HG02588 (cell line): ENCODE results near the gene RAB21.
A peak's percentile ranks its signal among the peaks of the same experiment; 100 is the strongest.

ENCODE experiments used
- ATAC-seq: cut with Tn5 transposase; IDR thresholded peaks from one replicate; pipeline ENCODE4 v1.9.1; 2021; ENCODE audit warnings: mild to moderate bottlenecking, moderate library complexity; ENCODE audit not compliant: unreplicated experiment

The RAB21 gene, protein sequence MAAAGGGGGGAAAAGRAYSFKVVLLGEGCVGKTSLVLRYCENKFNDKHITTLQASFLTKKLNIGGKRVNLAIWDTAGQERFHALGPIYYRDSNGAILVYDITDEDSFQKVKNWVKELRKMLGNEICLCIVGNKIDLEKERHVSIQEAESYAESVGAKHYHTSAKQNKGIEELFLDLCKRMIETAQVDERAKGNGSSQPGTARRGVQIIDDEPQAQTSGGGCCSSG

DNA sequence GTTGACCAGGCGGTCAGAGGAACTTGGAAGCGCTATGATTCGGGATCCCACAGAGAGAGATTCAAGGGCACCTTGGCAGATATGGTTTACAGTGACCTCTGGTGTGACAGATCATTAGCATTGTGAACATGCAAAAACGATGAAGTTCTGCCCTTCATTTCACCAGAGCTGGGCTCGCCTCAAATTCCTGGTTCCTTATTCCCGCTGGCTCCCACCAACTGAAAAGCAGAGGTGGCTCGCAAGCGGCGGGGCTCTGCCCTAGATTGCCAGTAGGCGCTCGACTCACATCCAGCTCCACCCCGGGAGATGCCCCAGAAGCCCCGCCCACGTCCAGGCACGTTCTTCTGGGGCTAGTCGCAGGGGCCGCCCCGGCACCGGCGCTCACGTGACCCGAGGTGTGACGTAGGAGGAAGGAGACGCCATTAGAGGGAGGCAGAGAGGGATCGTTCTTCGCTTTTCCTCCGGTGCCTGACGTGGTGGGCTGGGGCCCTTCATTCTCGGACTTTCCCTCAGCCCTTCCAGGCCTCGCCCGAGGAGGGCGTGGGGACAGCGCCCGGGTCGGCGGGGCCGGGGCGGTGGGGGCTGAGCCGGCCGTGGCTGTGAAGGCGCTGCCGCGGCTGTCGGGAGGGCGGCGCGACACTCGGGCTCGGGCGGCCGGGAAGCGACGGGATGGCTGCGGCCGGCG lies at the start of gene RAB21:
Gene RAB21, plus strand, starts transcription at position 403 of the 685 bp plus-strand sequence. Its CDS starts 267 bp downstream, at position 670.
- peak; percentile 93 for ATAC-seq

DNA sequence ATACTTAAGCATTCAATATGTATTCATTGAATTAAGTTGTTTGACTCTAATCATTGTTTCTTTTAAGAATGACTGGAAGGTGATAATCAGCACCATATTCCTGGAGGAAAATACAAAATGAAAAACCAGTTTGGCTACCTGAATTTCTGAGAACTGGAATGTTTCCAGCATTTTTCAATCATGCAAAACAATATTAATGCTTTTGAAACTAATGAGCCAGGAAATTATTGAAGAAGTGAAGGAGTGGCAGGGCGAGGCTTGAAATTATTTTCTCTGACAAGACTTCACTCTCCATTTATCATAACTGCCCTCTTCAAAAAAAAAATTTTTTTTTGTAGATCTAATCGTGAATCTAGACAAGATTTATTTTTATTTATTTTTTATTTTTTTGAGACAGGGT lies 49.7 kb upstream of the RAB21 start:
- ATAC-seq, result no peak

DNA sequence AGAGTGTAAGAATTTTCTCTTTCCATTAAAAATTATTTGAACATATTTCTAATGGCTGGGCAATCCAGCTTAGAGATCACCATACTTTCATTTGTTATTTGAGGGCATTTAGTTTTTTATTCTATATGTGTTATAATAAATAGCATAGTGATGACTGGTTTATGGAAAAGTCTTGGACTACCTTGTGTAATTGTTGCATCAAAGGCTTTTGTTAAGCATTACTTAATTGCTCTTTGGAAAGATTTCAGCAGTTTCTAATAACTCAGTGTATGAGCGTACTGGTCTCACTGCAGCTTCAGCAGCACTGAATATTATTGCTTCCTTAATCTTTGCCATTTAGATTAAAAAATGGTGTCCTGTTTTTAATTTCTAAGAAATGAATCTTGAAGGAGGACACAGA lies 46.0 kb upstream of the RAB21 start:
- no peak for ATAC-seq

DNA sequence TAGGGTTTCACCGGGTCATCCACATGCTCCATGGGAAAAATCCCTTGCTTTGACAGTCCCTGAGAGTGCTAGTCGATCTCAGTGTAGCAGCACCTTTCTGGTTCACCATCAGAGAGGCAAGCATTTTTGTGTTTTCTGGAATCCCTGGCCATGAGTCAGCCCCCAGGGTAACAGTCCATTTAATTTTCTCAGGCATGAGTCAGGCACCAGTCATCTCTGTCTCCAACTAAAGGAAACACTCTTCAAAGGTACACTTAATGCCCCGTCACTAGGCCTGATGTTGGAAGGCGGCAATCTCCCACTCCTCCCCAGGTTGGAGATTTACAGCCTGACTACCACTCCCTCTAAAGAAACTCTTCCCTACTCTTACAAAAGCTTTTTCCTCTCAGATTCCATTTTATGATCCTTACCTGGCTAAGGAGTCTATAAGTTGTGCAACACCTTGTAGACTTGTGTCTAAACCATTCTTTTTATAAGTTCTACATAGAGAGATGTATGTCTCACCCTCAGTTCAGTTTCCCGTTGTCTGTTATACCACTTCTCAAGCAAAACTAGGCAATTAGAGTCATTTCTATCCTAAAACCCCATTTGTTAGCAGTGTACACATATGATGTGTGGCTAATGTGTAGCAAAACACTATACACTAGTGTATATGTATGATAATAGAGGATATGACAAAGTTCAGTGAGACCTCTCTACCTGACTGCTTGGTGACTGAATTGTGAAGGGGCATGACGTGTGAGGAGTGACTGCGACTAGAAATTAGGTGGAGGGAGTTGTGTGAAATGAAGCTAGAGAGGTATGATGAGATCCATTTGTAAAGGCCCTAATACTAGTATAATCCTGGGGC lies 44.2 kb upstream of the RAB21 start:
- ATAC-seq, result no peak

DNA sequence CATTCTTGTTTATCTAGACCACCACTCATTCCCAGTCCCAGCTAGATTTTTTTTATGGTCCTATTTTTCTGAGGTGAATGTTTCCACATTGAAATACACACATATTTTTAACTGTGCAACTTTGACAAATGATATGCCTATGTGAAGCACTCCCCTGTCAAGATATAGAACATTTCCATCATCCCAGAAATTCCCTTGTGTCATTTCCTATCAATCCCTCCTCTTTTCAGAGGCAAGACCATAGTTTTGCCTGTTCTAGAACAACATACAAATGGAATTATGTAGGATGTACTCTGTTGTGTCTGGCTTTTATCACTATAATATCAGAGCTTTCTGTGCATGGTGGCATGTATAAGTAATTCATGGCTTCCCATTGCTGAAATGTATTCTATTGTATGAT lies 36.1 kb upstream of the RAB21 start:
- ATAC-seq, result no peak

DNA sequence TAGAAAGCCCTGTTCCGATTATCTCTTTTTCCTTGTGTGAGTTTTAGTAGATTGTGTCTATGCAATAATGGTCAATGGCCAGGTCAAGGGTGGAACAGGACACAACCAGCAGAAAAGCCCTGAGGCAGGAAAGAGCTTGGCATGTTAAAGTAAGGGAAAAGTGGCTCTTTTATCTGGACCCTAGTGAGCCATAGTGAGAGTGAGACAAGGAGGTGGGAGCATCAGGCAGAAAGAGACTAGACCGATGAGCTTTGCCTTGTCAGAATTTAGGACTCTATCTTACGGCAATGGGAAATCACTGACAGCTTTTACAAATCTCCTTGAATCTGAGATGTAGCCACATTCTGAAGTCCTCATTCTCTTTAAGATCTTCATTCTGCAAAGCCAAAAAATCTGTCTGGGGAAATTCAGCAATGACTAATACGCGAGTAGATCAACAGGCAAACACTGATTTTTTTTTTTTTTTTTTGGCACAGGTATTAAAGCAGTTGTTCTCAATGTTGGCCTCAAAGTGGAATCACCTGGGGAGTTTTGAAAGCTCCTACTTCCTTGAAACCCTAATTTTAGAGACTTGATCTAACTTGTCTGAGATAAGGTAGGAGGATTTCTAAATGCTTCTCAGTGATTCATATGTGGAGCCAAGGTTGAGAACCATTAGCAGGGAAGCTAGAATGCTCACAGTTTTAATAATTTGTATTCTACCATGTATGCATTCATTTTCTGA lies 34.9 kb upstream of the RAB21 start:
- ATAC-seq, result no peak

DNA sequence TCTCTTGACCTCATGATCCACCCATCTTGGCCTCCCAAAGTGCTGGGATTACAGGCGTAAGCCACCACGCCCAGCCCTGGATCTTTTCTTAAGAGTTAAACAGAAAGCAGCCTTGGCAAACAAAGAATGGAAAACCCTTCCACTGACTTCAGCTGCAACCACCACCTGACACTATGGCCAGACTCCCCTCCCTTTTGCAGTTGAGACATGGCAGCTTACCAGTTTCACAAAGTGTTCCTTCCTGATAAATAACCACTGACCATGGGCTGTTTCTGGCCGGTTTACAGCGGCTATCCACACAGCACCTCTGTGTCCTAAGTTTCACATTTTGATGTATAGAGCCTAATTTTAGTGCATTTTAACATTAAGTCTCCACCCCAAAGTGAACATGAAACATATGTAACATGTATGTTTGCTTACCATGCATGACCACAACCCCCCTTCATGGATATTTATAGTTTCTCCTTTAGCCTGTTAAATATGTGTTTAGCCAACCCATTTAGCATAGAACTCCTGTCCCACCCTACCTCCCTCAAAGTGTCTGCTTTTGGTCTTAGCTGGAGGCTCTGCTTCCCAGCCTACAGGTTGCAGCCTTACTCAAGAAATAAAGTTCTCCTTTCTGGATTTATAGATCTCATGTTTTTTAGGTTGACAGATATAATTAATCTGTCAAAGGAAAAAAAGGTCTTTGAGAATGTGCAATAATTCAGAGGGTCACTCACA lies 32.7 kb upstream of the RAB21 start:
- ATAC-seq, result no peak

DNA sequence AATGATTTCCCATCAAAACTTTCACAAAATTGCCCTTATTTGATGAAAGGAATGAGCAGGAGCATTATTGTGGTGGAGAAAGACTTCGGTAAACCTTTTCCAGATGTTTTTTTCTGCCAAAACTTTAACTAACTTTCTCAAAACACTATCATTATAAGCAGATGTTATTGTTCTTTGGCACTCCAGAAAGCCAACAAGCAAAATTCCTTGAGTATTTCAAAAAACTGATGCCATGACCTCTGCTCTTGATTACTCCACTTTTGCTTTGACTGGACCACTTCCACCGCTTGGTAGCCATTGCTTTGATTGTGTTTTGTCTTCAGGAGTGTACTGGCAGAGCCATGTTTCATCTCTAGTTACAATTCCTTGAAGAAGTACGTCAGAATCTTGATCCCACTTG lies 29.7 kb upstream of the RAB21 start:
- no peak for ATAC-seq

DNA sequence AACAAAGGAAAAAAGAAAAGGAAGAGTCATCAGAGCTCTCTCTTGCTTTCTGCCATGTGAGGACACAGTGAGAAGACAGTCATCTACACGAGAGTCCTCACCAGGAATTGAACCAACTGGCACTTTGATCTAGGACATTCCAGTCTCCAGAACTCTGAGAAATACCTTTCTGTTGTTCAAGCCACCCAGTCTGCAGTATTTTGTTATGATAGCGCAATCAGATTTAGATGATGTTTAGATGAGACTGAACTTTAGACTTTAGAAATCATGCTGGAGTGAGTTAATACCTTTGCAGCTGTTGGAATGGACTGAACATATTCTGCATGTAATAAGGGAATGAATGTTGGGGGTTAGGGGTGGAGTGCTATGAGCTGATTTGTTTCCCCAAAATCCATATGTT lies 28.1 kb upstream of the RAB21 start:
- ATAC-seq, result no peak

DNA sequence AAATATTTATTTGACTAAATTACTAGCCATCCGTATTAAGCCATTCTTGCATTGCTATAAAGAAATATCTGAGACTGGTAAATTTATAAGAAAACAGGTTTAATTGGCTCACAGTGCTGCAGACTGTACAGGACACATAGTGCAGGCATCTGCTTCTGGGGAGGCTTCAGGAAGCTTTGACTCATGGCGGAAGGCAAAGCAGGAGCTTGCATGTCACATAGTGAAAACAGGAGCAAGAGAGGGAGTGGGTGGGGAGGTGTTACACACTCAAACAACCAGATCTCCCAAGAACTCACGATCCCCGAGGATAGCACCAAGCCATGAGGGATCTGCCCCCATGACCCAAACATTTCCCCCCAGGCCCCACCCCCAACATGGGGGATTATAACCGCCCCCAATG lies 26.7 kb upstream of the RAB21 start:
- ATAC-seq, result no peak

DNA sequence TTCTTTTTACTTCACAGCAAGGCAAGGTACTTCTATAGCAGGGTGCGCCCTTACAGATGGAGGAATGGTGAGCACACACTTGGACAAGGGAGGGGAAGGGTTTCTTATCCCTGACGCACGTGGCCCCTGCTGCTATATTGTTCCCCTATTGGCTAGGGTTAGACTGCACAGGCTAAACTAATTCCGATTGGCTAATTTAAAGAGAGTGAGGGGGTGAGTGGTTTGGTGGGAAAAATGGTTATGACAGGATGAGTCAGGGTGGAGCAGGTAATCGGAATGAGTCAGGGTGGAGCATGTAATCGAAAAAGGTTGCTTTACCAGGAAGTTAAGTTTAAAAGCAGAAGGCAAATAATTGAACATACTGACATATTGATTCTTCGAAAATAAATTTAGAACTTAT lies 23.7 kb upstream of the RAB21 start:
- no peak for ATAC-seq

DNA sequence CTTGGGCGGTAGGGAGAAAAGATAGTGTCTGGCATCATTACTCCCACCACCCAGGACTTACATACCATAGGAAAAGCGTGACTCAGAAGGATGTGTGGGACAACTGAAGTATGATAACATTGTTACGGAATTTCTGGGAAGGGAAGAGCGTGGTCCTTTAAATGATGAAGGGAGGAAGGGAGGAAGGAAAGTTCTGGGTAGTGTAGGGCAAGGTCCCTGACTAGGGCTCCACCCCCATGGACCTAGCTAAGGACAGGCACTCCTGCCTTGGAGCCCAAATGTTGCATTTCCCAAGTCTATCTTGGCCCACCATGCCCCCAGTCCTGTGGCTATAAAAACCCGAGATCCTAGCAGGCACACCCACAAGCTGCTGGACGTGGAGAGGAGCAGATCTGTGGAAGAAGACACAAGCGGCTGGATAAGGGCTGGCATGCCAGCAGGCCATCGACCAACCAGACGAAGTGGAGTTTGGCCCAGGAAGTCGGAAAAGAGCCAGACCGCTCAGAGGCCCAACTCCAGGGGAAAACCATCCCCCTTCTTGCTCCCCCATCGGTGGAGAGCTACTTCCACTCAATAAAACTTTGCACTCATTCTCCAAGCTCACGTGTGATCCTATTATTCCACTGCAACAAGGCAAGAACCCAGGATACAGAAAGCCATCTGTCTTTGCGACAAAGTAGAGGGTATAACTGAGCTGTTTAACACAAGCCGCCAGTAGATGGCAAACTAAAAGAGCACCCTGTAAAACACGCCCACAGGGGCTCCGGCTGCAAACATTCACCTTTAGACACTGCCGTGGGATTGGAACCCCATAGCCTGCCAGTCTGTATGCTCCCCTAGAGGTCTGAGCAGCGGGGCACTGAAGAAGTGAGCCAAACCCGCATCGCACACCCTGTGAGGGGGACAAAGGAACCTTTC lies 23.0 kb upstream of the RAB21 start:
- no peak for ATAC-seq

DNA sequence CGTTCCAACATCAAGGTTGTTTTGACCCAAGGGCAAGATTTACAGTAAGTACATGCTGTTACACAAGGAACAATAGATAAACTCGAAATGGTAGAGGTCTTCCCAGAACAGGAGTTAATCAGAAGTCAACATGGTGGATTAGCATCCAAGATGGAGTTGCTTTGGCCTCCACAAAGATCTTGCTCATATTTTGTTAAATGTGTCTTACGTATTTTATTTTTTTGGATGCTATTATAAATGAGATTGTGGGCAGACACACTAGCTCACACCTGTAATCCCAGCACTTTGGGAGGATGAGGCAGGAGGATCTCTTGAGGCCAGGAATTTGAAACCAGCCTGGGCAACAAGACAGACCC lies 22.3 kb upstream of the RAB21 start:
- no peak for ATAC-seq

DNA sequence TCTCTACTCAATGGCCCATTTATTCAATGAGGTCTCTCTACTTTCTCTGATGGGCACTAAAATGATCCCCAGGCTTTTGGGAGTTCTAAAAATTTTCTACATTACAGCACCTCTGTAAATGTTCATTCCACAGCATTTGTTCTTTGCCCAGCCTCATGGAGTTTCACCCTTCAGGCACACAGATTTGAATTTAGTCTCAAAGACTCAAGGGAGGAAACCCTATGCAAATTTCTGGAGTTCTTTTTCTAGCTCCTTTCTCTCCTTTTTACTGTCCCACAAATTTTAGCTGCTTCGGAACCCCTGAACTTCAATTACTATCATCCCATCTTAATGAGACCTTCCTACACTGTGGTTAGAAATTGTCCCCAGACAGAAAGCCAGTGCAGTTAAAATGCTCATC lies 17.5 kb upstream of the RAB21 start:
- ATAC-seq, result no peak

DNA sequence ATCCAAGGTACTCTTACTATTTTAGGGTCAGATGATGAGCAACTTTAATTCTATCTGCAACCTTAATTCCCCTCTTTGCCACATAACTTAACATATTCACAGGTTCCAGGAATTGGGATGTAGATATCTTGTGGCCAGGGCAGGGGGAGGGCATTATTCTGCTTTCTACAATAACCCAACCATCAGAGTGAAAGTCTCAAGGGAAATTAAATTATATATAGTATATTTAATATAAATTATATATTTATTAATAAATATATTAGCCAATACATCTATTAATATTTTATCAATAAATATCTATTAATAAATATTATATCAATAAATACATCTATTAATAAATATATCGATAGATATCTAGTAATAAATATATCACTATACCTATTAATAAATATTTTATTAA lies 11.7 kb upstream of the RAB21 start:
- no peak for ATAC-seq

DNA sequence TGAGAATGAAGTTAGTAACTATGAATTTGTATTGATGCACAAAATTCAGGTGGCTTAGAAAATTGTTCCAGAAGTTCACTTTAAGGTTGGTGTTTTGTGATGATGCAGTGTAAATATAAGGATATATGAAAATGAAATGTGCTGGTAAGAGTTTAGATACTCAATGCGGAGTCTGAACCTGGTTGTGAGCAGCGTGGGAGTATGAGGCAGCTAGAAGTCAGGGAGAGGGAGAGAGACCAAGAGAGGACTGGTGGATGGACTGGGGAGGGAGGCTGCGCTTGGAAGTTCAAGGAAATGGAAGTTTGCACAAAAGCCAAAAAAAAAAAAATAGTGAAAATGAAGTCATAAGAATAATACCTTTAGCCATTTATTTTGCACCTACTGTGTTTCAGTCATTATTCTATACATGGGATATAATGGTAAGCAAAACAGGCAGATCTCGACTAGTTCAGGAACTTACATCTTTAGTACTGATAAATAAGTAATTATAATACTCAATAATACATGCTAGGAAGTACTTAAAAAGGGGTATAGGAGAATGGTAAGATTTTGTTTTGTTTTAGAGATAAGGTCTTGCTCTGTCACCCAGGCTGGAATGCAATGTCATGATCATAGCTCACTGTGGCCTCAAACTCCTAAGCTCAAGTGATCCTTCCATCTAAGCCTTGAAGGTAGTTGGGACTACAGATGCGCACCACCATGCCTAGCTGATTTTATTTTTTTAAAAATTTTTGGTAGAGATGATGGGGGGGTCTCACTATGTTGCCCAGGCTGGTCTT lies 10.0 kb upstream of the RAB21 start:
- no peak for ATAC-seq

DNA sequence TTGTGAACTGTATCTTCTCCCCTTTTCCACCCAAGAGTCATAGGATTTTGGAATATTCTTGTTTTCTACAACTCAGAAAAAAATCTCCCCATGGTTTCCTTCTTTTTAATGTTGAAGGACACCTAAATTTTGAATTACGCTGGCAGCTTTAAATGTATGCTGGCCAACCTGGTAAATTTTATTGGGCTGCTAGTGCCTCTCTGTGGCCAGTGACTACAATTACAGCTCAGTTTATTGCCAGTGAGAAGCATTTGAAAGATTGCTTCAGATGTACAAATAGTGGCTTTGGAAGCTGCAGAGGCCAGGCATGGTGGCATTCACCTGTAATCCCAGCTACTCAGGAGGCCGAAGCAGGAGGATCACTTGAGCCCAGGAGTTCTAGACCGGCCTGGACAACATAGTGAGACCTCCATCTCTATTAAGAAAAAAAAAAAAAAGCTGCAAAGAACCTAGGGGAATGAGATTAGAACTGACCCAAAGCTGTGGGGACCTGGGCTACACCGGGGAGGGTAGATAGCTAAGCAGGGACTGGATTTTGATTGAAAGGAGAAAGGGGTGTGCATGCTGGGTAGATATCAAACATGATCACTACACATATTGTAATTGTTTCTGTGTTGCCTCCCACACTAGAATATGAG lies 7.6 kb upstream of the RAB21 start:
- peak; percentile 92 for ATAC-seq

DNA sequence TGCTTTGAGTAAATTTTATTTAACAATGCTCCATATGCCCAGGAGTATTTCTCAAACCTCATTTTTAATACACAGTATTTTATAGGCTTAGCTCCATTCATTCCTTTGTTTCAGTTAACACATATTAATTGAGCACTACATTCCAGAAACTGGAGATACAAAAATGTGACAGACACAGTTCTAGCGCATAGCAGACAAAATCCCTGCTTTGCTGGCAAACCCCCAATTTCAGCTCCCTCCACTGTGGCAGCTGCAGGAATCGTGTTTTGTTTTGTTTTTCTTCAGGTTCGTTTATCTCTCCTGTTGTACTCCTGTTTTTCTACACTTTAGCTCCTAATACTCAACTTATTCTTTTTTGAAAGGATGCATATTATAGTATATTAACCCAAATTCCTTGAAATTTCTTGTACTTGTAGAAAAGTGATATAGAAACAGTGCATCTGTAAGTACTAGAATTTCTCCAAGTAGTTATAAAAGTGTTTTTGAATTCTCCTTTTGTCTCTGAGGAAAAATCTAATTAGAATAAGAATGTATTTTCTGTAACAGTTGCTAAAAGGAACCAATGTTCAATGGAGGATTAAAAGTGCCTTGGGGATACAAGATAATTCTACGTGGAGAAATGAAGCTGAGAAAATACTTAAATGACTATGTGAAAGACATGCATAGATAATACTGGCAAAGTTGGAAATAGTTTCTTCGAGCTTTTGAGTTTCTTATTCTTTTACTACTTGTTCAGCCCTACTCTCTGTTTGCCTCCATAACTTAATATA lies 6.4 kb upstream of the RAB21 start:
- no peak for ATAC-seq
